ENCODE measurements around the gene NDUFS8.

The NDUFS8 gene

DNA sequence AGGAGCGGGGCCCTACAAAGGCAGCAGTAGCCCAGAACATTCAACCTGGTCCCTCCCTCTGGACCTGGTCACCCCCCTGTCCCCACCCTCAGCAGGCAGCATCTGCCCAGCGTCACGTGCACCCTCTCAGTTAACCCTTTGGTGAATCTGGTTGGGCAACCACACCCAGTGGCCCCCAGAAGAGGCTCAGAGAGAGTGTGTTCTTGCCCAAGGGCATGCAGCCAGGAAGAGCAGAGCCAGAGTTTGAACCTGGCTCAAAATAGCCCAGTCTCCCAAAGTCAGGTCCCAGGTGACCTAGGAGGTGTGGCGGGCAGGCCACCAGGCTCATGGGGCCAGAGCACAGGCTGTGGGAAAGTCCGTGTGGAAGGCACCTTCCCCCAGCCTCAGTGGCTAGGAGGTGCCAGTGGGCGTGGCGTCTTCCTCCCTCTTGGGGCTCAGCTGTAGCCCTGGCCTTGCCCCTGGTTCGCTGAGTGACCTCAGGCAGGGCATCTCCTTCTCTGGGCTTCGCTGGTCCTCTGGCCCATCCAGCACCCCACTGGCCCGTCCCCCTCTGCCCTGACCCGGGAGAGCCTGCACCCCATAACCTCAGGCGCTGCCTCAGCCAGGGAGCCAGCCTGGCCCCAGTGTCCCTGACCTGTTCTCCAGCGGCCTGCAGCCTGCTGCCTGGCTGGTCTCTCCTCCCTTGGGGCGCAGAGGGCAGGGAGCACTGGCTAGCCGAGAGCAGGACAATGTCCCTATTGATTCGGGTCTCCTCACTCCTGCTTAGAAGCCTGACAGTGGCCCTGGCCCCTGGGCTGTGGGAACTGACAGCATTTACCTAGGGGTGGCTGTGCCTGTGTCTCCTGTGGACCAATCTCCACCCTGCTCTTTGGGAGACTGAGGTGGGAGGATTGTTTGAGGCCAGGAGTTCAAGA is 13.3 kb upstream of the NDUFS8 start:
- DNase-seq = no peak

DNA sequence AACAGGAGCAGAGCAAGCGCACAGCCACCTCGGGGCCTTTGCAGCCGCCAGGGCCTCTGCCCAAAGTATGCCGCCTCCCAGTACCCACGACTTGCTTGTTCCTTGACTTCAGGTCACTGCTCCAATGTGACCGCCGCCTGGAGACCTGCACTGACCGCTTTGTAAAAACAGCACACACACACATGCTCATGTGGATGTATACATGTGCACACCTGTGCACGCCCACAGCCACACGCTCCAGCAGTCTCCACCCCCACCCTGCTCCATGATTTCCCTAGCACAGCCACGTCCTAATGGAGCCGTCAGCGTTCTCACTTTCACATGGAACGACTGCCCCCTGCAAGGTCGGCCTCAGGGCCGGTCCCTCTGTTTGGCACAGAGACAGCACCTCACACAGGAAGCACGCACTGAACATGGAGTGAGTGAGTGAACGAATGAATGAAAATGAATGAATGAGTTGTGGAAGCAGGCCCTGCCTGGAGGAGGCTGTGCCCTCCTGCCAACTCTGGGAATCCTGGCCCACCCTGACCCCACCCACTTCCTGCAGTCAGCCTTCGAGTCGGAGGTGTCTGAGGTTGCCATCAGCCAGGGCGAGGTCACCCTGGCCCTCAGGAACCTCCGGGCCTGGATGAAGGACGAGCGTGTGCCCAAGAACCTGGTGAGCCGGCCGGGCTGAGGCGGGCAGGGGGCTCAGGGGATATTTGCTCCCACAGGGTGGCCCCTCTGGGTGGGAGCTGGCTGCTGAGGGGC is 12.3 kb upstream of the NDUFS8 start:
- no peak for DNase-seq

DNA sequence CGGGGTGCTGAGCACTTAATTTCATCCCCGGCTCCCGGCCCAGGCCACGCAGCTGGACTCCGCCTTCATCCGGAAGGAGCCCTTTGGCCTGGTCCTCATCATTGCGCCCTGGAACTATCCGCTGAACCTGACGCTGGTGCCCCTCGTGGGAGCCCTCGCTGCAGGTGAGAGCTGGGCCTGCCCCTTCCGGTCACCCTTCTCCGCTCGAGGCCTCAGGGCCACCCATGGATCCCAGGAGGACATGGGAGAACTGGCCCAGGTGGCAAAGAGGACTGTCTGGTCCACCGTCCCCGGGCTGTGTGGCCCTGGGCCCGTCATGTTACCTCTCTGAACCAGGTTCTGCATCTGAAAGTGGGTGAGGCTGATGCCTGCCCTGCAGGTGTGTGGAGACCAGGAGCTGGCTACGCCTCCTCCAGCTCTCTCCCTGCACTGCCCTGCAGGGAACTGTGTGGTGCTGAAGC is 11.7 kb upstream of the NDUFS8 start:
- DNase-seq = no peak

DNA sequence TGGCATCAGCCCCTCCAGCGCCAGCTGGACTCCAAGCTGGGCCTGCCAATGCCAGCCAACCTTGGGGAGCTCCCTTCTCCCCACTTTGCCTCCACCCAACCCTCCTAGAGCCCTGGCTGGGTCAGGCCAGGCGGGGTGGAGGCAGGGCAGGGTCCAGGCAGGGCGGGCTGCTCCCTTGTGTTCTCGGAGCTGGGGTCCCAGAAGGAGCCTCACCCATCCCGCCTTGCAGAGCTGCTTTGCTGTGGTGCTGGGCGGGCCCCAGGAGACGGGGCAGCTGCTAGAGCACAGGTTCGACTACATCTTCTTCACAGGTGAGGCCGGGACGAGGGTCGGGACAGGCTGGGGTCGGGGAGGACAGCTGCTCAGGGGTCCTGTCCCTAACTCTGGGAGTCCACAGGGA is 11.0 kb upstream of the NDUFS8 start:
- DNase-seq = no peak

DNA sequence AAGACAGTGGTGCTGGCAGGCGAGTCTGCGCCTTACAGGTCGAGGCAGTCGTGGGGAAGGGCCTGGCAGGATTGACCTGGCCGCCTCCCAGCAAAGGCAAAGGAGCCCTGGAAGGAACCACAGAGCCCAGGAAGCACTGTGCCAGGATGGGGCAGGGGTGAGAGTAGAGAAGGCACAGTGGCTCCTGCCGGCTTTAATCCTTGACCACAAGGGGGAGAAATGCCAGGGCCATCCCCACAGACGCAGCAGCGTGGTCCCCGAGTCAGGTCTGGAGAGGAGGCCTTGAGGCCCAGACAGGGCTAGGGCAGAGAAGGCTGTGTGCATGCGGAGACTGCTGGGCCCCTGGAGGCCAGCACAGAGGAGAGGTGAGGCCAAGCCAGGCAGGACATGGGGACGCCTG is 9.9 kb upstream of the NDUFS8 start:
- DNase-seq = no peak

DNA sequence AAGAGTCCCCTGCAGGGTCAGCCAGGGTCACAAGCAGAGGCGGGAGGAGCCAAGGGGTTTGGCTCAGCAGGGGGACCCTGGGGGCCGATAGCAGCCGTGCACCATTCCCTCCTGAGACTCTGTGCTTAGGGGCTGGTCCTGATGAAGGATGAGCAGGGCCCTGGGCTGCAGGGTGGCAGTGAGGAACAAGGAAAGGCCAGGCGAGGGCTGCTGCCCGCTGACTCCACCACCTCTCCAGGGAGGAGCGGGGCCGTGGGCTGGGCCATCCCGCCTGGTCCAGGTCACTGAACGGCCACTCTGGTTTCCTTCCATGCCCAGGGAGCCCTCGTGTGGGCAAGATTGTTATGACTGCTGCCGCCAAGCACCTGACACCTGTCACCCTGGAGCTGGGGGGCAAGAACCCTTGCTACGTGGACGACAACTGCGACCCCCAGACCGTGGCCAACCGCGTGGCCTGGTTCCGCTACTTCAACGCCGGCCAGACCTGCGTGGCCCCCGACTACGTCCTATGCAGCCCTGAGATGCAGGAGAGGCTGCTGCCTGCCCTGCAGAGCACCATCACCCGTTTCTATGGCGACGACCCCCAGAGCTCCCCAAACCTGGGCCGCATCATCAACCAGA is 9.2 kb upstream of the NDUFS8 start:
- no peak for DNase-seq

DNA sequence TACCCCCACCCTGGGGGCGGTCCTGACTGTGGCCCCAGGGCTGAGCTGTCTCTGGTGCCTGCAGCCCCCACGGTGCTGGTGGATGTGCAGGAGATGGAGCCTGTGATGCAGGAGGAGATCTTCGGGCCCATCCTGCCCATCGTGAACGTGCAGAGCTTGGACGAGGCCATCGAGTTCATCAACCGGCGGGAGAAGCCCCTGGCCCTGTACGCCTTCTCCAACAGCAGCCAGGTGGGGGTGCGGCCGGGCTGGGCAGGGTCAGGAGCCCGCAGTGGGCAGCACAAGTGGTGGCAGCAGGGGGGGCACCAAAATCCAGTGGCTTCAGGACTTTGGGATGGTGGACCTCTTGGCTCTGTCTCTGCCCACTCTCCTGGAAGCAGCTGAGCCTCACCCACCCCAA is 8.0 kb upstream of the NDUFS8 start:
- no peak for DNase-seq

DNA sequence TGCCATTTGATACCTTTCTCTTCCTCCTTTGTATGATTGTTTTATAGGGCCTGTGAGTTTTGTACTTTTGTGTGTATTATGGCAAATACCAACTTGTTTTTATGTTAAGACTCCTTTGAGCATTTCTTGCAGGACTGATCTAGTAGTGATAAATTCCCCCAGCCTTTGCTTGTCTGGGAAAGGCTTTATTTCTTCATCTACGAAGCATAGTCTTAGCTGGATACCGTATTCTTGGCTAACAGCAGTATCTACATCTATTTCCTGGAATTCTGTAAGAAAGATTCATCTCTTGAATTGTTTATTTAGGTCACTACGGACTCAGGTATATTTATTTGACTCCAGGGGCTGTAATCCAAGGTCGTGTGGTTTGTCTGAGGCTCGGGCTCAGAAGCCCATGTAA is 6.0 kb upstream of the NDUFS8 start:
- DNase-seq = no peak

DNA sequence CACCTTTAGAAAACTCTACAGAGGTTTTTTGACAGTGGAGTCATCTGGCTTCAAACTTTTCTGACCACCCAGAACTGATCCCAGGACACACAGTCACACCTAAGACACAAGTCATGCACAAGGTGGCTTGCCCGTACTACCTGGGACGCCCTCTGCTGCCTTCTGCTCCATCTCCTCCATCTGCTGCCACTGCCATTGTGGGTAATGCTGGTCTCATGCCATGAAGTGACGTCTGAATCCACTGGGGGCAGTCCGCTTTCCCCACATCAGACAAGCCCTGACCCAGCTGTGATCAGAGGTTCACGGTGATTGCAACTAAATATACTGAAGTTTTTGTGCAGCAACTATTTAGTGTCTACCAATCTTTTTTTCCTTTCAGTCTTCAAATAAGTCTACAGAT is 5.4 kb upstream of the NDUFS8 start:
- no peak for DNase-seq

DNA sequence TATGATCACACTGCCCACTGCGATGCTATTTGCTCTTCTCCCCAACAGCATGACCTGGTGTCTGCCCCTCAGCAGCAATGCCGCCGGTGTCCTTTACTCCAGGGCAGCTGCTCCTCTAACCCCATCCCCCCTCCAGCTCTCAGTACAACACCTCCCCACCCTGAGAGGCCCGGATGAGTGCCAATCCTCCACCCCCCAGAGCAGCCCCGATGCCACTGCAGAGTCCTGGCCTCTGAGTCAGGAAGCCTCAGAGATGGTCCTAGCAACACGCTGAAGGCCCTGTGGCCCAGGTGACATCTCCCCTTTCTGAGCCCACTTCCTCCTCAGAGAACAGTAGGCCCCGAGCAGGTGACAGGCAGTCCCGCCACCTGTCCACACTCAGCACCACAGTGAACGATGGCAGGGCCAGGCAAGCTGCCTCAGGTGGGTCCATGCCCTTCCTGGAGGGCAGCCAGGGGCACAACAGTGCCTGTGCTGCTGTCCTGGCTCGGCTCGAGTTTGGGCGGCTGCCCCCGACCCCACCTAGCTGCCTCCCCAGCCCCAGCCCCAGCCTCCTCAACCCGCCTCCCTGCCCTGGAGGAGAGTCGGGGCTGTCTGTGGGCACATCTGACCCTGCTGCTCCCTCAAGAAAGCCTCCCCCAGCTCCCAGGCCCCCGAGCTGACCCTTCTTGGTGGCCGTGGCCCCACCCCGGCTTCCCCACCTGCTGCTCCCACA is 3.9 kb upstream of the NDUFS8 start:
- no peak for DNase-seq

DNA sequence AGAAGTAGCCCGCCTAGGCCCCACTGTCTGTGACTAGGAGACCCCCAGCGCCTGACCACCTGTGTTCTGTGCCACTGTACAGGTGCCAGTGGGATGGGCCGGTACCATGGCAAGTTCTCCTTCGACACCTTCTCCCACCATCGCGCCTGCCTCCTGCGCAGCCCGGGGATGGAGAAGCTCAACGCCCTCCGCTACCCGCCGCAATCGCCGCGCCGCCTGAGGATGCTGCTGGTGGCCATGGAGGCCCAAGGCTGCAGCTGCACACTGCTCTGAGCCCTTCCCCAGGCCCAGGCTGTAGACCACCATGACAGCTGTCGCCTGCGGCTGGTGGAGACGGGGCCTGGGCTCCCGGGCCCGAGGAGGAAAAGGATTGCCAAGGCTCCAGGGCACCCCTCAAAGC is 2.8 kb upstream of the NDUFS8 start:
- DNase-seq = no peak

DNA sequence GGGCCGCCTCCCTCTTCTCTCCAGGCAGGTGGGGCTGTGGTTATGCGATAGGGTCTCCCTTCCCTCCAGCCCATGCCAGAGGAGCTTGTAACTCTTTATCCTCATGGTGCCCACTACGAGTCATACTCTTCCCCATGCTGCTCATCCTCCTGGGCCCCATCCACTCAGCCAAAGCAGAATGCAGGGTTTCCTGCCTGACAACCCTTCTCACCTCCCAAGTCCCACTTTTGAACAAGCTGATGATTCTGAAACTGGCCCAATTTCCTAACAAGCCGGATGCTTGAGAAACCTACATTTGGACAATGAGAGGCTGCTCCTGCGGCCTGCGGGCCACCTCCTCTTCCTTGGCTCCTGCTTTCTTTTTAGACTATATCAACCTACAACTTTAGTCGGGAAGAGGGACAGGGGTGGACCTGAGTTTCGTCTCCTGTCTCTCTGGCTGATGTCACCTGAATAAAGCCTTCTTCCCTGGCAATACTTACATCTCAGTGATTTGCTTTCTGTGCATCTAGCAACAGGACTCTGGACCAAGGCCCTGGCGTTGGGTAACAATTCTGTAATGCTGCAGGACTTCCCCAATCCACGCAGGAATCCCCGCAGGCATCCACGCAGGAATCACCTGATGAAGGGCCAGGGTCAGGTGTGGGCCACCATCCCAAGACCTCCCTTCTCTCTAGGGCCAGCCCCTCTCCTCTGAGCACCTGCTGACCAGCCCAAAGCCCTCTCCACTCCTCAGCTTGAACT is 1.5 kb upstream of the NDUFS8 start:
- DNase-seq = no peak

DNA sequence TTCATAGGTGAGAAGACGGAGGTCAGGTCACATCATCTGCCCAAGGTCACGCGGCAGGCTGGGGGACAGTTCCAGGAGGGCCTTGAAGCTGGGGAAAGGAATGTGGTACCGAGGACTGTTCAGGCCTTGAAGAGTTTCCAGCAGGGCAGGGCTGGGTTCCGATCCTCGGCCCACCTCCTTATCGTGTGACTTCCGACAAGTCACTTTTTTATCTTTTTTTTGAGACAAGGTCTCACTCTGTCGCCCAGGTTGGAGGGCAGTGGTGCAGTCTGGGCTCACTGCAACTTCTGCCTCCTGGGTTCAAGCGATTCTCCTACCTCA is 623 bp downstream of the NDUFS8 start:
- no peak for DNase-seq

DNA sequence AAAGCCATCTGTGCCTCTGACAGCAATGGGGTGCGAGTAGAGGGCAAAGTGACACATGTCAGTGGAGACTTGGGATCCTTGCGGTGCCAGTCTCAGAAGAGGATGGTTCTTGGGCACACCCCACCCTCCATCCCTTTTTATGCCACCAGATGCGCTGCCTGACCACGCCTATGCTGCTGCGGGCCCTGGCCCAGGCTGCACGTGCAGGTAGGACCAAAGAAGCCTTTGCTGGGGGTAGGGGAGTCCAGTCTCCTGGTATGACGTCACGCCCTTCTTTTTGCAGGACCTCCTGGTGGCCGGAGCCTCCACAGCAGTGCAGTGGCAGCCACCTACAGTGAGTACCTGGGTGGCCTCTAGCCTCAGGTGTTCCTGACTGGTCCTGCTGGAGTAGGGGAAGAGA is 1.5 kb downstream of the NDUFS8 start:
- DNase-seq = no peak

DNA sequence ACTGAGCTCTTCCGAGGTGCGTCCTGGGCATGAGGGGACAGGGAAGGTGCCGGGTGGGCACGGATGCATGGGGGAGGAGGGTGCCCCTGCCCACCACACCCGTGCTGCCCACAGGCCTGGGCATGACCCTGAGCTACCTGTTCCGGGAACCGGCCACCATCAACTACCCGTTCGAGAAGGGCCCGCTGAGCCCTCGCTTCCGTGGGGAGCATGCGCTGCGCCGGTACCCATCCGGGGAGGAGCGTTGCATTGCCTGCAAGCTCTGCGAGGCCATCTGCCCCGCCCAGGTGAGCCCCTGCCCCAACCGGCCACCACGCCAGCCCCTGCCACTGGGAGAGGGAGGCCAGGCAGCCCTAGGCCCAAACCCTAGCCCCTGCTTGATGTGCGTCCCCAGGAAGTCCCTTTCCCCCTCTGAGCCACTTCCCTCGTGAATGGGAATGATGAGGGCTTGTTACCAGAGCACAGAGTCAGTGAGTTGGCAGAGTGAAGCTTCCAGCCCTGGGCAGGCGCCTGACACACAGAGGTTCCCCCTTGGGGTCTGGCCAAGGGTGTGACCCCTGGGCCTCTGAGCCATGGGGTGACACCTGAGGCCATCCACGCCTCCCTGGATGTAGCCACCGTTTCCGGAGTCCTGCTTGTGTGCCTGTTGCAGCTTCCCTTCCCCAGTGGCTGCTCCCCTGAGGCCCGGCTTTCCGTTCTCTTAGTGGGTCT is 2.7 kb downstream of the NDUFS8 start:
- DNase-seq = no peak

DNA sequence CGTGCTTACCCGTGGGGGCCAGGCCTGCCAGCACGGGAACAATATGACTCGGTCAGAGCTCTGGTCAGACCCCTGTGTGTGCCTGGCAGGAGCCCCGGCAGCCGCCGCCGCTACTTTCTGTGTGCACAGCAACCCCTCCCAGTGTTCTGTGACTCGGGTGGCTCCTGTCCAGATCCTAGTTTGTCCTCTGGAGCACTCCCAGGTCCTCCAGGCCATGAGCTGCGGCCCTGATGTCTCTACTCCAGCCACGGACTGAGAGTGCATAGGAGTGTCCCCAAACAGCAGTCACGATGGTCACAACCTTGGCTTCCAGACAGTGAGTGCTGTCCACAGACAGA is 3.2 kb downstream of the NDUFS8 start:
- no peak for DNase-seq

DNA sequence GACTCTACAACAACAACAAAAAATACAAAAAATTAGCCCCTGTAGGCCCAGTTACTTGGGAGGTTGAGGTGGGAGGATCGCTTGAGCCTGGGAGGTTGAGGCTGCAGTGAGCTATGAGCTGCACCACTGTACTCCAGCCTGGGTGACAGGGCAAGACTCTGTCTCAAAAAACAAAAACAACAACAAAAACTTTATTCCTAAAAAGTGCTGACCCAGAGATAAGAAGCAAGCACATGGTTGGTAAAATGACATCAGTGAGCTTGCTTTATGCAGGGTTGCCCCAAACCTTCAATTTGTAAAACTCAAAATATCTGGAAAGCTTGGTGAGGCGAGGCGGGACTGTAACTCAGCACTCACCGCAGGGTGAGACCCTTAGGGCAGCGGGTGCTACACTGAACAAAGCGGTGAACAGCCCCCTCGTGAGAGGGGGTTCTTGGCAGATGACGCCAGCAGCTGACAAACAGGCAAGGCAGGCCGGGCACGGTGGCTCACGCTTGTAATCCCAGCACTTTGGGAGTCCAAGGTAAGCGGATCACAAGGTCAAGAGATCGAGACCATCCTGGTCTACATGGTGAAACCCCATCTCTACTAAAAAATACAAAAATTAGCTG is 4.9 kb downstream of the NDUFS8 start:
- DNase-seq = no peak

DNA sequence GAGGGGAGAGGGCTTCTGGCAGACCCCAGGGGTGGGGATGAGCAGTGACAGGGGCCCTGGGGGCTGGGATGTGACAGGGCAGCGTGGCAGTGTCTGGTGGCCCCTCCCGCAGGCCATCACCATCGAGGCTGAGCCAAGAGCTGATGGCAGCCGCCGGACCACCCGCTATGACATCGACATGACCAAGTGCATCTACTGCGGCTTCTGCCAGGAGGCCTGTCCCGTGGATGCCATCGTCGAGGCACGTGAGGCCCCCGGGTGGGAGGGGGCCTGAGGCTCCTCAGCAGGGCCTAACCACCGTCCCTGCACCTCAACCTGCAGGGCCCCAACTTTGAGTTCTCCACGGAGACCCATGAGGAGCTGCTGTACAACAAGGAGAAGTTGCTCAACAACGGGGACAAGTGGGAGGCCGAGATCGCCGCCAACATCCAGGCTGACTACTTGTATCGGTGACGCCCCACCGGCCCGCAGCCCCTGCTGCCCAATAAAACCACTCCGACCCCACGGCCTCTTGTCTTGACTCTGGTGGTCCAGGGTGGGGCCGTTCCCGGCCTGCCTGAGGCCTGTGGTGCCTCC is 5.7 kb downstream of the NDUFS8 start:
- DNase-seq = no peak

DNA sequence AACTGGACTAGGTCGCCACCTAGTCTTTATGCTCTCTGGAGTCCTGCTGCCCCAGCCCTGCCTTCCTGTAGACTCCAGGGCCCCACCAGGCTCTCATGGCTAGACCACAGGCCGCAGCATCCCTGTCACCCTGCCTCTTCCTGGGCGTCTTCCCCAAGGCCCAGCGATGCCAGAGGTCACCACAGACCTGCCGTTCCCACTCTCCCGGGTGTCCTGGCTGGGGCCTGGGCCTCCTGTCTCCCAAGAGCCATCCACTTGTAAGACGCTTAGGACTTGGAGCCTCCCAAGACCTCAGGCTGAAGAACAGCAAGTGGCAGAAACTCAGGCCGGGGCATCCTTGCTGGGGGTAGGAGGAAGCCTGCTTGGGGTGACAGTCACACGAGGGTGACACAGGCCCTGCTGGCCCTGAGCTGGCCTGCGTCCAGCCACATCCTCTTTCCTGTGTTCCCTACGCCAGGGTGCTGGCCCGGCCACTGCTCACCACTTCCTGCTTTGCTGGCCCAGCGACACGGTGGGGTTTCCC is 6.3 kb downstream of the NDUFS8 start:
- DNase-seq = no peak

DNA sequence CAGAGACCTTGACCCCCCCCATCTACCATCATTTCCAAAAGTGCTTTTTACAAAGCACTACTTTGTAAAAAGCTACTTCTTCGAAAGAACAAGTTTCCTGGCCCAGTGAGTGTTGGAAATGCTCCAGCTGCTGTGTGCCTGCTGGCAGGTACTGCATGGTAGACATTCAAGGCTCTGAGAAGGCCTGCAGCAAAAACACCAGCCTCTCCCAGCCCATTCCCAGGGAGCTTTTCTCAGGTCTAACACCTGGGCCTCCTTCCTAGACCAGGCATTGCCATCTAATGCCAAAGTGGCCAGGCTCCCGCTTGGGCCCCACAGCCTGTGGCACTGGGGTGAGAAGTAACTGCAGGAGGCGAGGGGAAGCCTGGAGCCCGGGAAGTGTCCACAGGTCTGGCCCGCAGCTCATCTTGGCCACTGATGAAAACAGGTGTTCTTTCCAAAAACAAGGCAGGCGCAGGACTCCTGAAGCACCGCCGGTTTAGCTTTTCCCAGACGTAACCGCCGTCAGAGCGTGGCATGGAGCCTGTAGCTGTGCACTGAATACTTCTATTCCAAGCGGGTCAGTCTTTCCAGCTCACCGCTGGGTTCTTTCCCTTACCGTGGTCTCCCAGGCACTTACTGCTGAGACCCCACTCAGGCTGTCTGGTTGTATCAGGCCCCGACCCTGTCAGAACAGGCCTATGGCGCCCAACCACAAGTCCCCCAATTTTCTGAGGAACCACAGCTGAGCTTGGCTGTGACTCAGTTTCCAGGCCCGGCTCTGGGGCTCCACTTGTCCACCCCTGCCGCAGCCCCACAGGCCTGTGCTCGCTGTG is 7.1 kb downstream of the NDUFS8 start:
- DNase-seq = no peak

Data from activated T-cell treated with anti-CD3 and anti-CD28 coated beads, Interleukin-2, amount 50 U/mL, for 1 hour (primary cell).